Neural cell (in vitro differentiated cells): ENCODE measurements around the gene PRSS33. TPM values are rescaled to one million over a fixed set of nuclear protein-coding genes. Genes with fewer than 3 reads are reported as not detected.
A peak's percentile ranks its signal among the peaks of the same experiment; 100 is the strongest.

Experiments used
- H2AFZ ChIP-seq: fragments of 200-600, 300-800 bp; sonication (generic), shearing (Covaris generic); 2 replicates; pipeline ENCODE4 v1.6.0; 2014; ENCODE audit warnings: low read depth, mild to moderate bottlenecking, antibody characterized with exemption, low read length, moderate library complexity
- H3F3A ChIP-seq: fragments of 200-600 bp; shearing (Covaris generic); 2 replicates; pipeline ENCODE4 v1.6.1; 2016; ENCODE audit warnings: mild to moderate bottlenecking, moderate library complexity, mixed read lengths, antibody characterized with exemption, low read length; ENCODE audit not compliant: insufficient read depth, poor library complexity, severe bottlenecking
- H3K27ac ChIP-seq: fragments of 200-600, 300-800 bp; sonication (generic), shearing (Covaris generic); 2 replicates; pipeline ENCODE4 v1.5.1; 2014; ENCODE audit warnings: mild to moderate bottlenecking, low read length, moderate library complexity
- H3K27me3 ChIP-seq: fragments of 300-800, 200-600 bp; sonication (generic), shearing (Covaris generic); 2 replicates; pipeline ENCODE4 v1.6.0; 2014; ENCODE audit warnings: mild to moderate bottlenecking, low read depth, low read length, moderate library complexity; ENCODE audit not compliant: insufficient read depth
- H3K36me3 ChIP-seq: fragments of 300-800, 200-600 bp; sonication (generic), shearing (Covaris generic); 2 replicates; pipeline ENCODE4 v1.5.1; 2014; ENCODE audit warnings: mild to moderate bottlenecking, antibody characterized with exemption, low read length, moderate library complexity; ENCODE audit not compliant: insufficient read depth
- H3K4me2 ChIP-seq: fragments of 300-800, 200-600 bp; sonication (generic), shearing (Covaris generic); 2 replicates; pipeline ENCODE4 v1.6.0; 2014; ENCODE audit warnings: mild to moderate bottlenecking, low read length
- H3K4me3 ChIP-seq: fragments of 300-800, 200-600 bp; sonication (generic), shearing (Covaris generic); 2 replicates; pipeline ENCODE4 v1.5.1; 2014; ENCODE audit warnings: mild to moderate bottlenecking, low read length, moderate library complexity
- H3K79me2 ChIP-seq: fragments of 200-600 bp; shearing (Covaris generic); replicated peaks from 2 replicates; pipeline ENCODE4 v1.6.0; 2014; ENCODE audit warnings: mild to moderate bottlenecking, low read length, moderate library complexity; ENCODE audit not compliant: insufficient read depth
- H3K9ac ChIP-seq: fragments of 300-800, 200-600 bp; sonication (generic), shearing (Covaris generic); 2 replicates; pipeline ENCODE4 v1.6.1; 2016; ENCODE audit warnings: mild to moderate bottlenecking, low read length, mixed read lengths
- H3K9me2 ChIP-seq: fragments of 200-600 bp; shearing (Covaris generic); 2 replicates; pipeline ENCODE4 v1.6.1; 2016; ENCODE audit warnings: mild to moderate bottlenecking, low read length, mixed read lengths; ENCODE audit not compliant: insufficient read depth
- H3K9me3 ChIP-seq: fragments of 200-600, 300-800 bp; sonication (generic), shearing (Covaris generic); 2 replicates; pipeline ENCODE4 v1.6.1; 2016; ENCODE audit warnings: mild to moderate bottlenecking, mixed run types, low read length, moderate library complexity, mixed read lengths
- H4K20me1 ChIP-seq: fragments of 200-600 bp; shearing (Covaris generic); 2 replicates; pipeline ENCODE4 v1.6.1; 2016; ENCODE audit warnings: mild to moderate bottlenecking, mixed run types; ENCODE audit not compliant: insufficient read depth
- CTCF ChIP-seq: fragments of 450-650 bp; IDR thresholded peaks from 2 replicates; pipeline ENCODE4 v1.5.1; 2014; ENCODE audit warnings: antibody characterized with exemption, mild to moderate bottlenecking, moderate library complexity; ENCODE audit not compliant: poor library complexity, severe bottlenecking
- MXI1 ChIP-seq: fragments of 450-650 bp; conservative IDR thresholded peaks from 2 replicates; pipeline ENCODE4 v1.6.1; 2014; ENCODE audit warnings: antibody characterized with exemption, mild to moderate bottlenecking; ENCODE audit not compliant: poor library complexity, severe bottlenecking
- POLR2AphosphoS5 ChIP-seq: IDR thresholded peaks from 2 replicates; pipeline ENCODE4 v1.6.1; 2012
- RAD21 ChIP-seq: fragments of 450-650 bp; conservative IDR thresholded peaks from 2 replicates; pipeline ENCODE4 v1.6.1; 2014; ENCODE audit warnings: antibody characterized with exemption, mild to moderate bottlenecking, moderate library complexity
- REST ChIP-seq: IDR thresholded peaks from 2 replicates; pipeline ENCODE4 v1.6.1; 2012; ENCODE audit warnings: borderline replicate concordance
- polyA plus RNA-seq: library from polyadenylated mRNA; depleted of rRNA; stranded (reverse); fragments of >200 nt; gene quantifications from 2 replicates; pipeline ENCODE4 v1.2.3, GENCODE V29; 2014

PRSS33 gene
- polyA plus RNA-seq, 1 donor from 2014 or later = not detected

GRCh38 chr16:2753733-2754020 is 33.7 kb downstream of the PRSS33 start:
- Histone ChIP-seq H3K9me2 (no peaks in the 10 kb centered on the region), H4K20me1 (peaks cover 10% of the 10 kb centered on the region), H3K4me2 (peak overlapping the region; percentile 62), H3K9ac (peak overlapping the region; percentile 99), H3K27ac (peak overlapping the region; percentile 100), H3K79me2 (peaks cover 51% of the 10 kb centered on the region), H3K4me3 (peak overlapping the region; percentile 98), H3K9me3 (no peaks in the 10 kb centered on the region), H2AFZ (no peak overlapping the region), H3K36me3 (peaks cover 4% of the 10 kb centered on the region), H3K27me3 (no peaks in the 10 kb centered on the region), H3F3A (peaks cover 3% of the 10 kb centered on the region)
- TF ChIP-seq POLR2AphosphoS5 (no peak), MXI1 (no peak), RAD21 (no peak), CTCF (no peak), REST (no peak)

- peaks cover 10% of the 10 kb centered on the region for H4K20me1 ChIP-seq
- peak overlapping the region; percentile 98 for H3K4me3 ChIP-seq
Observed at GRCh38 chr16:2752850-2753732, 34.3 kb downstream of the PRSS33 start.

More at GRCh38 chr16:2752850-2753732, 34.3 kb downstream of the PRSS33 start:
- H3K4me2 ChIP-seq = peak overlapping the region; percentile 62
- H3K9me2 ChIP-seq = no peaks in the 10 kb centered on the region
- no peak for TF ChIP-seq REST
- TF ChIP-seq MXI1 = peak; percentile 53
- H3K27me3 ChIP-seq = no peaks in the 10 kb centered on the region
- peak overlapping the region; percentile 99 for H3K9ac ChIP-seq
- H3K79me2 ChIP-seq = peaks cover 46% of the 10 kb centered on the region
- no peaks in the 10 kb centered on the region for H3K9me3 ChIP-seq
- no peak overlapping the region for H2AFZ ChIP-seq
- peaks cover 3% of the 10 kb centered on the region for H3F3A ChIP-seq
- H3K27ac ChIP-seq = peak overlapping the region; percentile 100
- no peaks in the 10 kb centered on the region for H3K36me3 ChIP-seq
